Femur (tissue), 1 donor: ENCODE results near the gene MED22.

Experiments
- DNase-seq: peaks from one replicate; pipeline ENCODE4 v3.0.0-alpha.2; 2017

Gene MED22

GRCh38 chr9:133375724-133376654, 28.1 kb upstream of the MED22 start, which contains the start of the genes STKLD1 and SURF4:
TSS of gene STKLD1 (plus strand) at chr9:133376366. CDS start at chr9:133376474, 108 bp downstream.
TSS of gene SURF4 (minus strand) at chr9:133376060. CDS start at chr9:133375969, 91 bp downstream.
- peak; percentile 97 for DNase-seq

- peak; percentile 55 for DNase-seq
Observed at GRCh38 chr9:133375116-133375723, 27.3 kb upstream of the MED22 start.

GRCh38 chr9:133374612-133375115, 26.7 kb upstream of the MED22 start:
- no peak for DNase-seq

DNA sequence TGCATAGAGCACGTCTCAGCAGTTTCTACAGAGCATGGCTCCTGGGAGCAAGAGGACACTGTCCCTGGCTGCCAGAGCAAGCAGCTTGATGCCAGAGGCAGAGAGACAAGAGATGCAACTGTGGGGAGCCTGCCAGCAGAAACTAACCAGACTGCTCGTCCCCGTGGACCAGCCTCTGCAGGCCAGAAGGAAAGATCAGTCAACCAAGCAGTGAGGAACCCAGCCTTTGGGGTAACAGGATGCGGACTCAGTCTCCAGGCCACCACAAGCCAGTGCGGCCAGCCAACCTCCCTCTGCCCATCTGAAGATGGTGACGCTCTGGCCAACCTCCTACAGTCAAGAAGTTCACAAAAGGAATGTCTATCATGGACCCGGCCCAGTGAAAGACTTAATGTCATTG, 24.2 kb upstream of the MED22 start:
- DNase-seq = no peak

DNA sequence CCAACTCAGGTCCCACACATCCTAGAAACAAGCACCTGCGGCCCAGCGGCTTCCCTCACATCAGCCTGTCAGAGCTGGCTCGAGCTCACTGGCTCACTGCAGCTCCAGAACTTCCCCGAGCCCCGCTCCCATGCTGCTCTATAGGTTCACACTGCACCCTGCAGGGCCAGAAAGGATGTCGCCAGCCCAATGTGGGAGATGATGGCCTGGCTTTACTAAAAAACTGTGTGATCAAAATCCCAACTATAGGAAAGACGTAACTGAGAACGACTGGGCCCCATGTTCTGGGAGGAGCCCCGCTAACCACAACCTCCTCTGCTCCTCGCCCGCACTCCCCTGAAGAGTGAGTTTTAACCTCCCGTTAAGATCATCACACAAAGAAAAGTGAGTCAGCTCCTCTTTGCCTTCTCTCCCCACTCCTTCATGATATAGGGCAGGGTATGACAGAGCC, 23.4 kb upstream of the MED22 start:
- DNase-seq = no peak

DNA sequence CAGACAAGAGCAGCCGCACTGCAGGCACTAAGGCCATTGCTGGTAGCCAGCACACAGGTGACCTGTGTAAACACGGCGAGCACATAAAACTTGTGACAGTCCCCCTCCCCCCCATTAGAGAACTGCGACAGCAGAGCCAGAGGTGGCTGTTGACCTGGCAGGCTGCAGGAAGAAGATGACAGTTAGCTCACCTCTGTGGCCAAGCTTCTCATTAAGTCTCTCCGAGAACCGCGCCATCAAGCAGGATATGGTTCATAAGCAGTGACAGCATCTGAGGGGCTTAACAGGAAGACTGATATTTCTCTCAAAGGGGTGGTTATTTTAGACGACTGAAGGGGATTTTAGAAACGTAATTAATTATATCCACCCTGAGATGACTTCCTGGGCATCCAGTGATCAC, 22.8 kb upstream of the MED22 start:
- no peak for DNase-seq

DNA sequence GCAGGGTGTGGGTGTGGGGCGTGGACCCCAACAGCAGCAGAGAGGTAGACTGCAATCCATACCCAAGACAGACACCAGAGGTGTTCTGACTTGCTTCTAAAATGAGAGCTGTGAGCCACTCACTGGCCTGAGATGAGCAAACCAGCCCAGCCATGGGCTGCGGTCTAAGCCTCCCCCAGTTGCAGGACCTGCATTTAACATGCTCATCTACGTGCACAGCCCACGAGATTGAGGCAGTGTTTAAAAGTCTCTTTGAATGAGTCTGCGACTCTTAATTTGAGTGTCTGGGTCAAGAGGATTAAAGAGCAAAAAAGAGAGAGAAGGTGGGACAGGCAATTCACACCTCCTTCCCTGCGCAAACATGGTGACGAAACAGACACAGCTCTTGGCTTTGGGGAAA, 22.0 kb upstream of the MED22 start:
- no peak for DNase-seq

DNA sequence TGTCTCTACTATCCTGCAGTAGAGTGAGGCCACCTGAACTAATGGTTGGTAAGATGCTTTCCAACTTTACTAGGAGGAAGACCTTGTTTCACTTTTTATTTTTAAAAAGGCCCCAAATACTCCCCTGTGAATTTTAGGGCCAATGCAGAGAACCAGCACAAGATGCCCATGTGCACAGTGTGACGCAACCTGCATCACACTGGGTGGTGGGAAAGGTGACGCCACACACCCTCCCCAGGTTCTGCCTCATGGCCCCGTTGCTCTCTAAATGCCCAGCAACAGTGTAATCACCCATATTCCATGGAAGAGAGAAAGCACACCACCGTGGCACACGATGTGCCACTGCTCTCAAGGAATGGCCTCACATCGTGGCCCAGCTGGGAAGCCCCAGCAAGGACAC, 21.5 kb upstream of the MED22 start:
- no peak for DNase-seq

GRCh38 chr9:133368249-133368881, 20.4 kb upstream of the MED22 start:
- DNase-seq = no peak

GRCh38 chr9:133367778-133368177, 19.8 kb upstream of the MED22 start:
- DNase-seq = no peak

GRCh38 chr9:133367221-133367620, 19.3 kb upstream of the MED22 start:
- DNase-seq = no peak

GRCh38 chr9:133366435-133366834, 18.5 kb upstream of the MED22 start:
- no peak for DNase-seq

DNA sequence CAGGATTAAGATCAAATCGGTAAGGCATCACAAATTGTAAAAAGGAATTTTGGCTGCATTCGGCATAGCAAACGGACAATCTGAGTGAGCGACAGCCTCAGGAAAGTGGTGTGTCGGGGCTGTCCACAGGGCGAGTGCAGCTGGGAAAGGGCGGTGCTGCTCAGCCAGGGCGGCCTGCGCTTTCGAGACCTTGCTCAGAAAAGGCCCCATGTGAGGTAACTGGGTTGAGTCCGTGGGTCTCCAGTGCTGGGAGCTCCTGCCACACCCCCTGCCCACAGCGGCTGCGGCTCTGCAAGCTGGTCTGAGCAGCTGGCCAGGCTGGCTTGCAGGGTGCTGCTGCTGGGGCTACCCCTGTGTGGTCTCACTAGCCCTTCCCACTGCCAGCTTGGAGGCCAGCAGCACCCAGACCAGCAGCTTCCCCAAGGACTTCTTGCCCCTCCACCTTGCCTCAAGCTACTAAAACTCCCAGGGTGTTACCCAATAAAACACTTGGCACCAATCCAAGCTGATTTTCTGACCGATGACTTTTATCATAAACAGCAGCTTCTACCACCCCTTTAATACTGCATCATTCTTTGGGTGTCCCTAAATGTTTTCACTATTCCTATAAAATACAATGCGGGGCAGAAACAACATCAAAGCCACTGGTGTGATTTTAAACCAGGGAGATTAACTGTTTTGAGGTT, 14.6 kb upstream of the MED22 start:
- no peak for DNase-seq

GRCh38 chr9:133361507-133362092, 13.7 kb upstream of the MED22 start:
- no peak for DNase-seq

DNA sequence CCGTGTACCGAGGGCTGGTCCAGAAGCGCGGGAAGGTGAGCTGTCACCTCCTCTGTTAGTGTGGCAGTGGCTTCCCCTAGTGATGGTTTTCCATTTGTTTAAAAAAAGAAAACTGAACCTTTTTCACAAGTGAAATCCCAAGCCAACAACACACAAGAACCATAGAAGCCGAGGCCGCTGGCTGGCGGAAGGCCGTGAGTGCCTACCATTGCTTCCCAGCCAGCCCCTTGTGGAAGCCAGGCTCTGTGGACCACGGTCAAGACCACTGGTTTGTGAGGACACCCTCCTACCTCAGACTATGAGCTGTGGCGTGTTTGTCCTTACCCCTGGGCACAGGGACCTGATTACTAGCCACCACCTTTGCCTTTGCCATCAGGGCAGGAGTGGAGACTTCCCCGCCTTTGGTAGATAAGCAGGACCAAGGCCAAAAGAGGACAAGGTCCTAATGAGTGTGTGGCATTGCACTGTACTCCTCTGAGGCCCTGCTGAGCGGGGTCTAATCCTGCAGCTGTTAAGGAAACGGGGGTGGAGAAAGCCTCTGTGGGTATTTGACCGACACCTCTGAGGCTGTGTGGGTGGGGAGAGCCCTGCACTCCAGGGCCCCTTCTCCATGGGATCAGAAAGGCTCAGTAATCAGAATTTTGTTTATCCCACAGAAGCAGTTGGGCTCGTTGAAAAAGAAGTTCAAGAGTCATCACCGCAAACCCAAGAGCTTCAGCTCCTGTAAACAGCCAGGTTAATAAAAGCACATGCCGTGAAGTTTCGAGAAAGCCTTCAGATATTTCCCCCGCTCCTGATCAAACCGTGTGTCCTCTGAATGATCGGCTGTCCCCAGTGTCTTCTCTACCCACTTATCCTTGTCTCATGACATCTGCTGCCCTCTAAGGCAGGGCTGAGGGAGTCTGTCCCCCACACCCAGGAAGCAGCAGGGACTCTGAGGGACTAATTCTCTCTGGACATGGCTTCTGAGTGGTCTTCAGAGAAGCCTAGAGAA, 12.8 kb upstream of the MED22 start:
- DNase-seq = no peak

DNA sequence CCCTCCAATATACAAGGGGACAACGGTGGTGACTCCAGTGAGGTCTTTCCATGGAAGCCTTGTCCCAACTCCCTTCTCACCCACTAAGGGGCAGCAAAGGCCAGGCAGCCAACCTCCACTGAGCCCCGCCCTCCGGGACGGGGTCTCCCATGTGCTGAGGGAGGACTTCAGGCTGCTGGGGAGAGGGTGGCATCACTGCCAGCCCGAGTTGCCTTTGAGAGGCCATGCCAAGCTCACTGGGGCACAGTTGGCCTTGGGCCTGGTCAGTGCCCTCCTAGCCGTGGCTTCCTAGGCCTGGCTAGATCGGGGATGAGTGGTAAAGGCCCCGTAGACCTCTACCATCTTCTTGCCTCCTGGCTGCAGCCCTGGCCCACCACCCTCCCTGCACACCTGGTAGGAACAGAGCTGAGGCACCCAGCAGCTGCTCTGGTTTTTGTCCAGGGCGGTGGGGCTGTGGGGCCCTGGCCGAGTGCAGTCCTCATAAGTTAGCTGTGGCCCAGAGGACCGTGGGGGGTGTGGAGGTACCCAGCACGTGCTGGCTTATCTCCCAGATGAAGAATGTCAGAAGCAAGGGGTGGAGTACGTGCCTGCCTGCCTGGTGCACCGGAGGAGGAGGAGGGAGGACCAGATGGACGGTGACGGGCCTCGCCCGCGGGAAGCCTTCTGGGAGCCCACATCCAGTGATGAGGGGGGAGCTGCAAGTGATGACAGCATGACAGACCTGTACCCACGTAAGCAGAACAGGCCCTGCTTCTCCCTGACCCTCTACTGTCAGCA, 11.7 kb upstream of the MED22 start:
- DNase-seq = no peak

DNA sequence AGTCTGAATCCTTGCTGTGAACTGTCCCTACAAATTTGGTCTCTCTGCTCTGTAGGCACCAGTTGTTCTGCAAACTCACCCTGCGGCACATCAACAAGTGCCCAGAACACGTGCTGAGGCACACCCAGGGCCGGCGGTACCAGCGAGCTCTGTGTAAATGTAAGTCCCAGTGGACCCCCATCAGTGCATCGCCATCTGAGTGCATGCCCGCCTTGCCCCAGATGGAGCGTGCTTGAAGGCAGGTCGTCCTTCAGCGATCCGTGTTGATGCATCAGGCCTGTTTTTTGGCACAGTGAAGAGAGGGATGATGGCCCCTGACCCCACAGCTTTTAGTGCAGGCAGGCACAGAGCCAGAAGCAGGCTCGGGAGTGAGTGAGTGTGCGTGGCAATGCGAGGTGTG, 9.7 kb upstream of the MED22 start:
- DNase-seq = no peak

- peak; percentile 91 for DNase-seq
Observed at GRCh38 chr9:133356391-133357091, 8.6 kb upstream of the MED22 start, which contains the start of the genes SURF1 and SURF2. TSS of gene SURF1 (minus strand) at chr9:133356487. CDS start at chr9:133356453, 34 bp downstream. TSS of gene SURF2 (plus strand) at chr9:133356550. CDS start at chr9:133356593, 43 bp downstream.

DNA sequence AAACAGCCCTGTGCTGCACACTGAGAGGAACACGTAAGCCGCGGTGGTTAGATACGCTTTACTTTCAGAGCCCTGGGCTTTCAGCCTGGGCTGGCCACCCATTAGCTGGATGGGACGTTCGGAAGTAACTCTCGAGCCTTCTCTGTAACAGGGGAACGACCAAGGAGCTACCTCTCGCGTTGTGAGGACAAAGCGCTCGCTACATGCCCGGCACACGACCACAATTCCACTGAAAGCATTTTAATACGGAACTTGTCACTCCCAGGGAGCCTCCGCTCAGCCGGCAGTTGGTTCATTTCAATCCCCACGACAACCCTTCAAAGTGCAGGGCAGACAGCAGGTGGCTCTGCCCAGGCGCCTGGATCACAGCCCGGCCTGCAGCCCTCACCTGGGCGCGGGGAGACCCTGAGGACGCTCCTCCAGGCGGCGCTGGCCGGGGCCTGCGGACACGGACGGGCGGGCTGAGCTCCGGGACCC, 8.0 kb upstream of the MED22 start:
- no peak for DNase-seq
